Kidney epithelial cell (primary cell): ENCODE measurements around the gene SLC6A3. TPM values are rescaled to one million over a fixed set of nuclear protein-coding genes. Genes with fewer than 3 reads are reported as not detected.
"Not testable (repeated sequence)": the region's sequence is repeated elsewhere in the genome, so short reads cannot be mapped to it uniquely, and the experiment has no call there.

Experiments
- DNase-seq: peaks from one replicate; pipeline ENCODE4 v3.0.0-alpha.2; 2010; ENCODE audit warnings: low read depth
- H3K27me3 ChIP-seq: 2 replicates; pipeline ENCODE4 v1.6.0; 2011; ENCODE audit warnings: low read length; ENCODE audit not compliant: control insufficient read depth, insufficient read depth
- H3K36me3 ChIP-seq: 2 replicates; pipeline ENCODE4 v1.5.1; 2011; ENCODE audit warnings: low read length; ENCODE audit not compliant: control insufficient read depth, insufficient read depth
- H3K4me3 ChIP-seq: 2 replicates; pipeline ENCODE4 v1.5.1; 2011; ENCODE audit warnings: low read depth, mild to moderate bottlenecking, control low read depth, low read length
- total RNA-seq: library from RNA; depleted of rRNA; stranded (reverse); fragments of >200 nt; gene quantifications from 2 replicates; pipeline ENCODE4 v1.2.3, GENCODE V29; 2015
- TF ChIP-seq, protein P1 (sequence below): IDR thresholded peaks from 2 replicates; pipeline ENCODE4 v1.5.1; 2011; ENCODE audit warnings: mild to moderate bottlenecking, moderate library complexity, low read length, control low read depth, inconsistent platforms; ENCODE audit not compliant: insufficient read depth, poor library complexity, severe bottlenecking

The SLC6A3 gene
- total RNA-seq, 1 donor from 2014 or later = not detected

DNA sequence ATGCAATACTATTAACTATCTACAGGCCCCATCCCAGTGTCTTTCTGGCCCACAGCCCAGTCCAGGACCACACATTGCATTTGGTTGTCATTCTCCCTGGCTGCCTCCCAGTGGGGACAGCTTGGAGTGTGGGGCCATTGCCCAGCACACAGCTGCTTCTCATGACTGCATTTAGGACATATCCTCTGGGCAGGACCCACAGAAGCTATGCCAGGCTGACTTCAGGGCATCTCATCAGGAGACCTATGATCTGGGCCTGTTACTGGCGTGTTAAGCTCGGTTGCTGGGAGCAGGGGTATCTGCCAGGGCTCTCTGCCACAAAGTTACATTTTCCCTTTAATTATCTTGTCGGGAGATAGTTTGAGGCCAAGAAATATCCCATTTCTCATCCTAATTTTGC, 68.3 kb downstream of the SLC6A3 start:
- TF ChIP-seq, protein P1, sequence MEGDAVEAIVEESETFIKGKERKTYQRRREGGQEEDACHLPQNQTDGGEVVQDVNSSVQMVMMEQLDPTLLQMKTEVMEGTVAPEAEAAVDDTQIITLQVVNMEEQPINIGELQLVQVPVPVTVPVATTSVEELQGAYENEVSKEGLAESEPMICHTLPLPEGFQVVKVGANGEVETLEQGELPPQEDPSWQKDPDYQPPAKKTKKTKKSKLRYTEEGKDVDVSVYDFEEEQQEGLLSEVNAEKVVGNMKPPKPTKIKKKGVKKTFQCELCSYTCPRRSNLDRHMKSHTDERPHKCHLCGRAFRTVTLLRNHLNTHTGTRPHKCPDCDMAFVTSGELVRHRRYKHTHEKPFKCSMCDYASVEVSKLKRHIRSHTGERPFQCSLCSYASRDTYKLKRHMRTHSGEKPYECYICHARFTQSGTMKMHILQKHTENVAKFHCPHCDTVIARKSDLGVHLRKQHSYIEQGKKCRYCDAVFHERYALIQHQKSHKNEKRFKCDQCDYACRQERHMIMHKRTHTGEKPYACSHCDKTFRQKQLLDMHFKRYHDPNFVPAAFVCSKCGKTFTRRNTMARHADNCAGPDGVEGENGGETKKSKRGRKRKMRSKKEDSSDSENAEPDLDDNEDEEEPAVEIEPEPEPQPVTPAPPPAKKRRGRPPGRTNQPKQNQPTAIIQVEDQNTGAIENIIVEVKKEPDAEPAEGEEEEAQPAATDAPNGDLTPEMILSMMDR = no peak
- Histone ChIP-seq H3K4me3 (no peak overlapping the region), H3K27me3 (peaks cover 20% of the 10 kb centered on the region), H3K36me3 (no peaks in the 10 kb centered on the region)
- no peak for DNase-seq

GRCh38 chr5:1375871-1376810, 69.1 kb downstream of the SLC6A3 start:
- TF ChIP-seq, protein P1 = no peak
- no peak overlapping the region for H3K4me3 ChIP-seq
- peaks cover 14% of the 10 kb centered on the region for H3K27me3 ChIP-seq
- no peaks in the 10 kb centered on the region for H3K36me3 ChIP-seq
- DNase-seq = no peak

- Histone ChIP-seq H3K4me3 (no peak overlapping the region), H3K36me3 (no peaks in the 10 kb centered on the region), H3K27me3 (peaks cover 4% of the 10 kb centered on the region)
- TF ChIP-seq, protein P1 = no peak
- no peak for DNase-seq
These were observed 70.6 kb downstream of the SLC6A3 start for GRCh38 chr5:1374679-1375055.

- no peak for DNase-seq
- TF ChIP-seq, protein P1 = no peak
These were observed 71.1 kb downstream of the SLC6A3 start for GRCh38 chr5:1374030-1374678.

DNA sequence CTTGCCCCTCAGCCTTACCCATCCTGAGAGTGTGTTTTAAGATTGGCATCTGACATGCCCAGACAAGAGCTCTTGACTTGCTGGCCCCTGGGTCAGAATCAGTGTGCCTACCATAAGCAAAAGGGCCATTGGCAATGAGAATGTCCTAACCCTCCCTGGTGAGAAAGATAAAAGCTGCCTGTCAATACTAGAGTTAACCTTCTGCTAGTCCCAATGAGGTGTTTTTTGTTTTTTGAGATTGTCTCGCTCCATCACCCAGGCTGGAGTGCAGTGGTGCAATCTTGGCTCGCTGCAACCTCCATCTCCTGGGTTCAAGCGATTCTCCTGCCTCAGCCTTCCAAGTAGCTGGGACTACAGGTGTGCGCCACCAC, 73.3 kb downstream of the SLC6A3 start:
- H3K36me3 ChIP-seq, H3K27me3 ChIP-seq, DNase-seq, H3K4me3 ChIP-seq: not testable (repeated sequence)

More at GRCh38 chr5:1374030-1374678, 71.1 kb downstream of the SLC6A3 start:
- Histone ChIP-seq H3K27me3 (peaks cover 4% of the 10 kb centered on the region), H3K4me3 (no peak overlapping the region), H3K36me3 (no peaks in the 10 kb centered on the region)

- DNase-seq = no peak
- H3K36me3 ChIP-seq = no peaks in the 10 kb centered on the region
- H3K27me3 ChIP-seq = peaks cover 4% of the 10 kb centered on the region
- H3K4me3 ChIP-seq = no peak overlapping the region
- TF ChIP-seq, protein P1 = no peak
These were observed 73.8 kb downstream of the SLC6A3 start for GRCh38 chr5:1371218-1371971.
